Ovary (tissue), 9 donors: ENCODE measurements around the gene CLN3. TPM values are rescaled to one million over a fixed set of nuclear protein-coding genes. Genes with fewer than 3 reads are reported as not detected.

ENCODE experiments used
- DNase-seq, 5 donors: peaks; one replicate each; pipeline ENCODE4 v3.0.0-alpha.2; 2019 to 2020
- H3K27ac ChIP-seq, 2 donors: fragments of 200-600 bp; one replicate each; pipeline versions ENCODE4 v1.5.1 to v1.8.0; 2019 to 2022
- H3K27me3 ChIP-seq: fragments of 200-600 bp; one replicate; pipeline ENCODE4 v1.8.0; 2022
- H3K36me3 ChIP-seq: fragments of 200-600 bp; sonication (generic); one replicate; pipeline ENCODE4 v1.5.1; 2019
- H3K4me1 ChIP-seq: one replicate; pipeline ENCODE4 v1.8.1; 2013; ENCODE audit warnings: mild to moderate bottlenecking, moderate library complexity; ENCODE audit not compliant: insufficient read depth
- H3K4me3 ChIP-seq: fragments of 200-600 bp; sonication (generic); one replicate; pipeline ENCODE4 v1.5.1; 2017
- H3K9me3 ChIP-seq, 2 donors: fragments of 200-600 bp in 1 of 2; sonication (generic) in 1 of 2; one replicate each; pipeline versions ENCODE4 v1.5.1 to v1.8.1; 2013 to 2019; ENCODE audit warnings: mild to moderate bottlenecking in 1 of 2, moderate library complexity in 1 of 2
- EP300 ChIP-seq: sonication (generic); formaldehyde crosslinking; IDR thresholded peaks from one replicate; pipeline ENCODE4 v1.6.1; 2017; ENCODE audit warnings: antibody characterized with exemption
- POLR2A ChIP-seq: fragments of 450-650 bp; IDR thresholded peaks from one replicate; pipeline ENCODE4 v1.6.1; 2017; ENCODE audit warnings: antibody characterized with exemption, mild to moderate bottlenecking, moderate library complexity
- WGBS, 3 donors: extraction: QIAGEN DNeasy Blood & Tissue Kit in 1 of 3; methylation state at CpG; one replicate each; pipeline versions ENCODE4 v1.1.5 to v1.1.7; 2013 to 2017; 5-methylcytosine and 5-hydroxymethylcytosine counted together
- intact Hi-C, 4 donors: fragments of 100-400 bp; cut with DNase I; formaldehyde crosslinking; loops; one replicate each; pipeline versions ENCODE4 v1.11.0 to v1.15.1; 2022 to 2023
- polyA plus RNA-seq, 2 donors: library from polyadenylated mRNA; stranded (reverse); fragments of 200-250 nt in 1 of 2; fragments of 350-450 nt in 1 of 2; fragmentation: Illumina TruSeq in 1 of 2; extraction: RNeasy Lipid Tissue Mini Kit (QIAGEN cat#74804) in 1 of 2; gene quantifications; one replicate each; pipeline ENCODE4 v1.2.3, GENCODE V29; 2013 to 2014
- total RNA-seq, 7 donors: library from RNA; depleted of rRNA in 2 of 7; stranded (reverse); fragments of >200 nt in 2 of 7; fragmentation: NEBNext Ultra II Directional in 3 of 7; extraction: Animal tissue kit (Norgen Biotek cat#: 25700) in 3 of 7; gene quantifications; one replicate each; pipeline versions ENCODE4 v1.1.0 to v1.2.4, GENCODE V29; 2016 to 2023
- TF ChIP-seq, protein P1 (sequence below), 3 donors: fragments of 450-650 bp in 2 of 3; fragments of 200-600 bp in 1 of 3; IDR thresholded peaks; one replicate each; pipeline versions ENCODE4 v1.5.1 to v1.8.0; 2016 to 2022; ENCODE audit warnings: antibody characterized with exemption in 3 of 3, mild to moderate bottlenecking in 1 of 3
- donor health status: DM: no; HTN: no; CAD: no; lungs with moderate emphysema.
- donor health status: DM: no; HTN: no; CAD: no.
- donor health status: Bipolar disorder and iron deficiency.
- donor health status: DM: yes; HTN: yes; CAD: no.
- donor health status: DM: no; HTN: no; CAD: no.
- donor health status: DM: yes; HTN: yes; CAD: no.

CLN3 gene
- total and polyA plus RNA-seq, 9 donors = 15.9 to 32.1 (median 22.4) TPM

DNA sequence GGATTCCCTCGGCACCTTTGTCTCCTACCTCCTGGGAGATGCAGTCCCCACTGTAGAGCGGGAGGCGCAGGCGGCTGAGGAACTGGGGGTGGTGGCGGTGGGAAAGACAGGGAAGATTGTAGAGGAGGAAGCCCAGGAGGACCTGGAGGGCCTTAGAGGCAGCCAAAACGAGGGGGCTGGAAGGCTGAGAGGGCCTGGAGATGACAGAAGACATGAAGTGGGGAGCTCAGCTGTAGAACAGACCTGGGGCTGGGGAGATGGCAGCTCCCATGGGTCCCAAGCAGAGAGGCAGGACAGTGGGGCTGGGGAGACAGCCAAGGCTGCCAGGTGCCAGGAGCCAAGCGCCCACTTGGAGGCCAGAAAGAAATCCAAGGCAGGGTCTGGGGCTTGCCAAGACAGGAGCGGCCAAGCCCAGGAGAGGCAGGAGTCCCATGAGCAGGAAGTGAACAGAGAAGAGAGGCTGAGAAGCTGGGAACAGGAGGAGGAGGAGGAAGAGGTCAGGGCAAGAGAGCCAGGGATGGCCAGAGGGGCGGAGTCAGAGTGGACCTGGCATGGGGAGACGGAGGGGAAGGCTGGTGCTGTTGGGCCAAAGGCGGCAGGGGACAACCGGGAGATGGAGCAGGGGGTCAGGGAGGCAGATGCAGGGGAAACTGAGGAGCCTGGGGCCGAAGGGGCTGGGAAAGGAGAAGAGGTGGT is 3.4 kb upstream of the CLN3 start:
- no peak overlapping the region for H3K4me3 ChIP-seq
- H3K9me3 ChIP-seq = no peaks in the 10 kb centered on the region
- H3K36me3 ChIP-seq = no peaks in the 10 kb centered on the region
- peaks cover 2% of the 10 kb centered on the region for H3K4me1 ChIP-seq
- no peak for TF ChIP-seq POLR2A
- no peak for TF ChIP-seq EP300
- TF ChIP-seq, protein P1, sequence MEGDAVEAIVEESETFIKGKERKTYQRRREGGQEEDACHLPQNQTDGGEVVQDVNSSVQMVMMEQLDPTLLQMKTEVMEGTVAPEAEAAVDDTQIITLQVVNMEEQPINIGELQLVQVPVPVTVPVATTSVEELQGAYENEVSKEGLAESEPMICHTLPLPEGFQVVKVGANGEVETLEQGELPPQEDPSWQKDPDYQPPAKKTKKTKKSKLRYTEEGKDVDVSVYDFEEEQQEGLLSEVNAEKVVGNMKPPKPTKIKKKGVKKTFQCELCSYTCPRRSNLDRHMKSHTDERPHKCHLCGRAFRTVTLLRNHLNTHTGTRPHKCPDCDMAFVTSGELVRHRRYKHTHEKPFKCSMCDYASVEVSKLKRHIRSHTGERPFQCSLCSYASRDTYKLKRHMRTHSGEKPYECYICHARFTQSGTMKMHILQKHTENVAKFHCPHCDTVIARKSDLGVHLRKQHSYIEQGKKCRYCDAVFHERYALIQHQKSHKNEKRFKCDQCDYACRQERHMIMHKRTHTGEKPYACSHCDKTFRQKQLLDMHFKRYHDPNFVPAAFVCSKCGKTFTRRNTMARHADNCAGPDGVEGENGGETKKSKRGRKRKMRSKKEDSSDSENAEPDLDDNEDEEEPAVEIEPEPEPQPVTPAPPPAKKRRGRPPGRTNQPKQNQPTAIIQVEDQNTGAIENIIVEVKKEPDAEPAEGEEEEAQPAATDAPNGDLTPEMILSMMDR (IDR thresholded peaks at IDR 0.05) = no peak
- DNase-seq = no peak
- WGBS, 3 donors = 75 to 80% (median 77%) methylated on average over 13 of the region's 13 CpGs
- intact Hi-C loops = loop anchor here in 2 of 4 donors (10.0 kb wide), 1 partner anchor 50 kb away; no protein-coding TSS in a partner anchor
- no peaks in the 10 kb centered on the region for H3K27me3 ChIP-seq
- H3K27ac ChIP-seq = no peak overlapping the region

DNA sequence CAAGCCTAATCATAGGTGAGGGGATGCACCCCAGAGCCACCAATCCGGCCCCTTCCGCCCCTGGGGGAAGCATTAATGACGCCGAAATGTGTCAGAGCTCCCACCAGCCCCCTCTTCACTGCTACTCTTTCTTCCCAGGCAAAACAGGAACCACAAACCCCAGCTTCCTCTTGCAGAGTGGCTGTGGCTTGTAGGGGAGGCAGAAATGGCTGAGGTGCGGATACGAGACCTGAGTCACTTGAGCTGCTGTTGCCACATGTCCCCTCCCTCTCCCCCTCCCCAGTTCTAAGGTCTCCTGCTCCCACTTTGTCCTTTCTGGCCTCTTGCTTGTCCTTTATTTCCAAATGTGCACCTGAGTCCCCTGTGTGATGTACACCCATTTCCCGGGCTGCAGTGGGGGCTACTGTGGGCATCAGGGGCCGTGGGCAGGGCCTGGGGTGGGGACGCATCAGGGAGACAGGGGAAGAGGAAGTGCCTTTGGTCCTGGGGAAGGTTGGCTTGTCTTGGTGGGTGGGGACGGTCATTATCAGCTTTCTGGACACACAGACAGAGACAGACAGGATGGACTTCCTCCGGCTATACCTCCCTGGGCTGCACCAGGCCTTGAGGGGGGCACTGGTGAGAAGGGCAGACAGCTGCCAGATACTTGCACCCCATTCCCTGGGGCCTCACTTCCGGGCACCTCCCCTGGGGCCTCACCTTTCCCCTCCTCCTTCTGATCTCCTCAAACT is 2.4 kb upstream of the CLN3 start, which contains the start of gene APOBR:
Gene APOBR (plus strand): TSS at position 523 of the 731 bp plus-strand sequence. CDS start 39 bp downstream, at position 562.
- no peaks in the 10 kb centered on the region for H3K27me3 ChIP-seq
- H3K9me3 ChIP-seq = no peaks in the 10 kb centered on the region
- no peak within 1 kb of the TSS for H3K4me3 ChIP-seq
- peaks cover 2% of the 10 kb centered on the region for H3K4me1 ChIP-seq
- intact Hi-C loops = loop anchor here in 3 of 4 donors (5.0 to 10.0 kb wide), 2 partner anchors 43 to 51 kb away; partner anchors contain the start of gene NUPR1 (in 1 of the 3)
- no peaks in the 10 kb centered on the region for H3K36me3 ChIP-seq
- no peak within 1 kb of the TSS for H3K27ac ChIP-seq
- WGBS, 3 donors = 76 to 79% (median 76%) methylated on average over 12 of the region's 12 CpGs
- peak in 1 of 5 donors; percentile 18 for DNase-seq
- TF ChIP-seq, protein P1 (IDR thresholded peaks at IDR 0.05) = no peak
- no peak for TF ChIP-seq POLR2A
- TF ChIP-seq EP300 = no peak

DNA sequence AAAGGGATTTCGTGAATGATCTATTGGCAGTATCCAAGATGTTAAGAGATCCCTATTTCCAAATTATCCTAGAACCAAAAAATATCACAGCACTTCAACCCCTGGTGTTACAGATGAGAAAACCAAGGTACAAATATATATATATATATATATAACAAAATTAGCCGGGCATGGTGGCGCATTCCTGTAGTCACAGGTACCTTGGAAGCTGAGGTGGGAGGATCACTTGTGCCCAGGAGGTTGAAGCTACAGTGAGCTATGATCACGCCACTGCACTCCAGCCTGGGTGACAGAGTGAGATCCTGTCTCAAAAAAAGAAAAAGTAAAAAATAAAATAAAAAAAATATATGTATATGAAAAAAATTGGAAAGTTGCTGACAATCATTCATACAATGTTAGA is 637 bp upstream of the CLN3 start:
- Histone ChIP-seq H3K27me3 (no peaks in the 10 kb centered on the region), H3K9me3 (no peaks in the 10 kb centered on the region), H3K36me3 (no peaks in the 10 kb centered on the region), H3K27ac (peak overlapping the region in 1 of 2 donors; percentile 87), H3K4me3 (peak overlapping the region; percentile 99), H3K4me1 (peaks cover 2% of the 10 kb centered on the region)
- WGBS, 3 donors = 51 to 52% (median 51%) methylated on average over 4 of the region's 4 CpGs
- no peak for DNase-seq
- intact Hi-C loops = loop anchor here in 3 of 4 donors (5.0 to 10.0 kb wide), 2 partner anchors 45 to 52 kb away; partner anchors contain the start of gene NUPR1 (in 1 of the 3)
- no peak for TF ChIP-seq POLR2A
- no peak for TF ChIP-seq EP300
- TF ChIP-seq, protein P1 (IDR thresholded peaks at IDR 0.05) = no peak

DNA sequence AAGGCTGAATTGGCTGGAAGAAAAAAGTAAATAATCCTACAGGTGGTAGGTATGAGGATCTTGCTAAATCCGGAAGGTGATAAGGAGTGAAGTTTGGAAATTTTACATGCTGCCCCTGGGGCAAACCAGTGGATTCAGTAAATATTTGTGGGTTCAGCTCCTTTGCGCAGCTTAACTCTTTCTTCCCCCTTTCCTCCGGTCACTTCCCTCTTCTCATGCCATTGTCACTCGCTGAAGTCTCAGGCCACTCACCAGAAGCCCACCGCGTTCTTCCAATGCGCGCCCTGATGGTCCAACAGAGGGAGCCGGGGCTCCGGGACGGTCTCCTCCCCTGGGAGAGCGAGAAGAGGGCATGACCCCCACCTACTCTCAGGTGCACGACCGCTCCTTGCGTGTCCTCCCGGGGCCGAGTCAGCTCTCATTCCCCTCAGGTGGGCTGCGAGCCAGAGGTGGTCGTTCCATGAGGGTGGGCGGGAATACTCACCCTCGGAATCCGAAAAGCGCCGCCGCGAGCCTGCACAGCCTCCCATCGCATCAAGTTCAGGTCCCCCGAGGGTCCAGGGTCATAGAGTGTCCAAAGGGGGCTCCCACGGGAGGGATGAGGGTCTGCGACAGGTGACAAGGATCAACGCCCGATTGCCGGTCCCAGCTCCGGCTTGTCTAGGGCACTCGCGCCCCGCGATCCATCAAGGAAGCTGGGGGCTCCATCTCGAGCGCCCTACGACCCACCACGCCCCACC is 474 bp downstream of the CLN3 start:
- Histone ChIP-seq H3K36me3 (no peaks in the 10 kb centered on the region), H3K27ac (peak overlapping the region; percentile 45 to 87), H3K4me1 (peaks cover 2% of the 10 kb centered on the region), H3K27me3 (no peaks in the 10 kb centered on the region), H3K4me3 (peak overlapping the region; percentile 99), H3K9me3 (no peaks in the 10 kb centered on the region)
- 0 to 1% (median 1%) methylated on average over 42 of the region's 42 CpGs for WGBS, 3 donors
- intact Hi-C loops = loop anchor here in 3 of 4 donors (5.0 to 10.0 kb wide), 2 partner anchors 46 to 53 kb away; partner anchors contain the start of gene NUPR1 (in 1 of the 3)
- TF ChIP-seq POLR2A = no peak
- TF ChIP-seq, protein P1 (IDR thresholded peaks at IDR 0.05) = peak in 2 of 3 donors; percentile 18 to 20
- DNase-seq = peak; percentile 39 to 69 (median 68)
